ENCODE results near the gene MEX3D. TPM values are rescaled to one million over a fixed set of nuclear protein-coding genes. Genes with fewer than 3 reads are reported as not detected.

The MEX3D gene
- total RNA-seq, 1 donor from 2014 or later = 52.1 TPM

- H3K27me3 Mint-ChIP-seq (ENCODE audit: low read depth, unreplicated experiment) = no peaks in the 10 kb centered on the region
- Histone ChIP-seq H3K4me3 (ENCODE audit: insufficient read depth, low read depth, low read length) (no peak overlapping the region), H3K27ac (ENCODE audit: low read depth, low read length) (no peak overlapping the region), H3K36me3 (ENCODE audit: insufficient read depth, low read length) (peaks cover 9% of the 10 kb centered on the region), H4K20me1 (ENCODE audit: insufficient read depth, low read length) (peaks cover 57% of the 10 kb centered on the region), H3K4me1 (ENCODE audit: insufficient read depth, low read length) (peaks cover 13% of the 10 kb centered on the region), H3K79me2 (ENCODE audit: insufficient read depth, low read length) (peaks cover 66% of the 10 kb centered on the region), H2AFZ (ENCODE audit: low read depth, low read length) (no peak overlapping the region), H3K9ac (ENCODE audit: low read length) (no peak overlapping the region), H3K9me3 (ENCODE audit: insufficient read depth, low read depth, low read length) (no peaks in the 10 kb centered on the region), H3K4me2 (ENCODE audit: low read length) (no peak overlapping the region), H3K27me3 (ENCODE audit: insufficient read depth, low read length) (no peaks in the 10 kb centered on the region)
- no peak overlapping the region for H3K4me3 Mint-ChIP-seq (ENCODE audit: unreplicated experiment)
- H3K36me3 Mint-ChIP-seq (ENCODE audit: low read depth, unreplicated experiment) = peaks cover 8% of the 10 kb centered on the region
- H3K27ac Mint-ChIP-seq (ENCODE audit: unreplicated experiment) = no peak overlapping the region
- no peaks in the 10 kb centered on the region for H3K9me3 Mint-ChIP-seq (ENCODE audit: unreplicated experiment)
- DNase-seq (ENCODE audit: low read depth) (no peak), FAIRE-seq (no peak)
- peaks cover 3% of the 10 kb centered on the region for H3K4me1 Mint-ChIP-seq (ENCODE audit: low read depth, unreplicated experiment)
- no peak for TF ChIP-seq EZH2 (IDR thresholded peaks at IDR 0.05; ENCODE audit: insufficient read depth, low read length)
- no peak for TF ChIP-seq CTCF (IDR thresholded peaks at IDR 0.05; ENCODE audit: insufficient read depth, low read depth, low read length)
These were observed 34.1 kb upstream of the MEX3D start for GRCh38 chr19:1602091-1602707.

GRCh38 chr19:1601613-1602064 lies 33.5 kb upstream of the MEX3D start:
- no peak overlapping the region for H3K27ac Mint-ChIP-seq (ENCODE audit: unreplicated experiment)
- Histone ChIP-seq H2AFZ (ENCODE audit: low read depth, low read length) (no peak overlapping the region), H3K4me3 (ENCODE audit: insufficient read depth, low read depth, low read length) (no peak overlapping the region), H3K4me2 (ENCODE audit: low read length) (no peak overlapping the region), H3K4me1 (ENCODE audit: insufficient read depth, low read length) (peaks cover 13% of the 10 kb centered on the region), H3K9ac (ENCODE audit: low read length) (no peak overlapping the region), H4K20me1 (ENCODE audit: insufficient read depth, low read length) (peaks cover 57% of the 10 kb centered on the region), H3K9me3 (ENCODE audit: insufficient read depth, low read depth, low read length) (no peaks in the 10 kb centered on the region), H3K36me3 (ENCODE audit: insufficient read depth, low read length) (peaks cover 10% of the 10 kb centered on the region), H3K27me3 (ENCODE audit: insufficient read depth, low read length) (no peaks in the 10 kb centered on the region), H3K27ac (ENCODE audit: low read depth, low read length) (no peak overlapping the region), H3K79me2 (ENCODE audit: insufficient read depth, low read length) (peaks cover 66% of the 10 kb centered on the region)
- DNase-seq (ENCODE audit: low read depth) (no peak), FAIRE-seq (no peak)
- H3K36me3 Mint-ChIP-seq (ENCODE audit: low read depth, unreplicated experiment) = peaks cover 8% of the 10 kb centered on the region
- TF ChIP-seq CTCF (IDR thresholded peaks at IDR 0.05; ENCODE audit: insufficient read depth, low read depth, low read length) (no peak), EZH2 (IDR thresholded peaks at IDR 0.05; ENCODE audit: insufficient read depth, low read length) (no peak)
- no peak overlapping the region for H3K4me3 Mint-ChIP-seq (ENCODE audit: unreplicated experiment)
- no peaks in the 10 kb centered on the region for H3K9me3 Mint-ChIP-seq (ENCODE audit: unreplicated experiment)
- no peaks in the 10 kb centered on the region for H3K27me3 Mint-ChIP-seq (ENCODE audit: low read depth, unreplicated experiment)
- peaks cover 3% of the 10 kb centered on the region for H3K4me1 Mint-ChIP-seq (ENCODE audit: low read depth, unreplicated experiment)

GRCh38 chr19:1599460-1599846 lies 31.3 kb upstream of the MEX3D start:
- no peak for DNase-seq (ENCODE audit: low read depth)
- H3K79me2 ChIP-seq (ENCODE audit: insufficient read depth, low read length) = peaks cover 58% of the 10 kb centered on the region
- peaks cover 8% of the 10 kb centered on the region for H3K4me1 ChIP-seq (ENCODE audit: insufficient read depth, low read length)
- no peak overlapping the region for H3K4me2 ChIP-seq (ENCODE audit: low read length)
- FAIRE-seq = no peak
- no peak overlapping the region for H3K27ac ChIP-seq (ENCODE audit: low read depth, low read length)
- H3K36me3 ChIP-seq (ENCODE audit: insufficient read depth, low read length) = peaks cover 10% of the 10 kb centered on the region
- Mint-ChIP-seq H3K4me1 (ENCODE audit: low read depth, unreplicated experiment) (peaks cover 3% of the 10 kb centered on the region), H3K27ac (ENCODE audit: unreplicated experiment) (no peak overlapping the region), H3K36me3 (ENCODE audit: low read depth, unreplicated experiment) (peaks cover 8% of the 10 kb centered on the region), H3K27me3 (ENCODE audit: low read depth, unreplicated experiment) (no peaks in the 10 kb centered on the region), H3K9me3 (ENCODE audit: unreplicated experiment) (no peaks in the 10 kb centered on the region), H3K4me3 (ENCODE audit: unreplicated experiment) (no peak overlapping the region)
- no peak overlapping the region for H3K4me3 ChIP-seq (ENCODE audit: insufficient read depth, low read depth, low read length)
- TF ChIP-seq EZH2 (IDR thresholded peaks at IDR 0.05; ENCODE audit: insufficient read depth, low read length) (no peak), CTCF (IDR thresholded peaks at IDR 0.05; ENCODE audit: insufficient read depth, low read depth, low read length) (no peak)
- H3K27me3 ChIP-seq (ENCODE audit: insufficient read depth, low read length) = no peaks in the 10 kb centered on the region
- H4K20me1 ChIP-seq (ENCODE audit: insufficient read depth, low read length) = peaks cover 57% of the 10 kb centered on the region
- no peaks in the 10 kb centered on the region for H3K9me3 ChIP-seq (ENCODE audit: insufficient read depth, low read depth, low read length)
- no peak overlapping the region for H3K9ac ChIP-seq (ENCODE audit: low read length)
- H2AFZ ChIP-seq (ENCODE audit: low read depth, low read length) = no peak overlapping the region
